NCI-H345 treated with DMSO at 0.1 percent for 48 hours (cell line): ENCODE data around the gene ABCB6.
A peak's percentile ranks its signal among the peaks of the same experiment; 100 is the strongest.
"Not testable (repeated sequence)": the region's sequence is repeated elsewhere in the genome, so short reads cannot be mapped to it uniquely, and the experiment has no call there.

Experiments used
- DNase-seq: peaks from one replicate; lab custom pipeline; 2025; ENCODE audit not compliant: unreplicated experiment; lab: John Stamatoyannopoulos, UW

The ABCB6 gene

DNA sequence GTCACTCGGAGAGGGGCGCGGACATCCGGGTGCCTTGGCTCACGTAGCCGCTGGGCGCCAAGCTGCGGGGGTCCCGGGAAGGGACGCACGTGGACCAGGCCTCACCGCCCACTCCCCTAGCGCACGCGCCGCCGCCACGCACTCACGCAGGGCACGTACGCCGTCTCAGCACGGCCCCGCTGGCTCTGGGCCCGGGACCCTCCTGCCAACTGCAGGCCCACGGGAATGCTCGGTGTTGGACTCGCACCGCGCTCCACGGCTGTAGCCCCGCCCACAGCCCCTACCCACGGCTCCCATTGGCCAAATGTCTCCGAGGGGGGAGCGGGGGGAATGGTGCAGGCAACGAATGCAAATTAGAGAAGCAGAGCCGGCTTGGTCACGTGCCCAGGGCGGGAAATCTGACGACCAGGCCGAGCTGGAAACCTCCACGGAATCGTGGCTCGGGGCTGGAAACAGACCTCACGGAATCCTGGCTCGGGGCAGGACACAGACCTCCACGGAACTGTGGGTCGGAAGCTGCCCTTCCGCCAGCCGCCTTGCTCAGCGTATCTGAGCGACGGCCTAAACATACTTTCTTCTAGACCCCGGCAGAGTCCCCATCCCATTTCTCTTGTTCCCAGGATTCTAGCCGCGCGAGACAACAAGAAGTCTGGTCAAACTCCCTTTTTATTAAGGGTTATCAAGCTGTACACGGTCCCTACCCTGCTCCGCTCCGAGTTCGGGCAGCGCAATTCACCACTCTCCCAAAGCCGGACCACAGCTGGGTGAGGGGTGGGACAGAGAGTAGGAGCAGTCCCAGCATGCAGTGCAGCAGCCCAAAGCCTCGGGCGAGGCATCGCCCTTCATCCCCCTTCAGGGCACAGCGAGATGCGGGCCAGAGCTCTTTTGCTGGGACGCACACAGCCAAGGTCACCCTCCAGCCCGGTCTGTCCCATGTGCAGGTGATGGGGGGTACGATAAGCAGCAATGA, at the start of gene ABCB6:
Gene ABCB6 (minus strand): TSS at position 227 of the 970 bp plus-strand sequence. CDS start 285 bp downstream, outside the sequence.
- peak; percentile 90 for DNase-seq

GRCh38 chr2:219268294-219268693, 49.5 kb upstream of the ABCB6 start:
- DNase-seq, result no peak

DNA sequence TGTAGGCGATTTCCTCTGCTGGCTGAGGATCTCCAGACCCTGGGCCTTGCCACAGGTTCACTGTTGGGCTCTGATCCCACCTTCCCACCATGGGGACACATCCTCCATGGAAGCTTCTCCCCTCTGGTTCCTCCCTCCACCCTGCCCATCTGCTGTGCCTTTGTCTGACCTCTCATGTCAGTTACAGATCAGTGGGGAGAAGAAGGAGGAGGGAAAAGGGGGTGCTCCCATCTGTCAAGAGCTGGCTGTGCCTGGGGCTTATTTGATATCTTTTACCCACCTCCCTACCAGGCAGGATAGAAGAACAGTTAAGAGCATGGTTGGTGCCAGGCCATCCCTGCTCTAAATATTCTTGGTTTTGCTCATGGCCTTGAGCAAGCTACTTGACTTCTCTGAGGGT, 48.1 kb upstream of the ABCB6 start:
- no peak for DNase-seq

- no peak for DNase-seq
These were observed 47.5 kb upstream of the ABCB6 start for GRCh38 chr2:219266232-219266631.

GRCh38 chr2:219261024-219261855, 42.5 kb upstream of the ABCB6 start:
- DNase-seq, result no peak

DNA sequence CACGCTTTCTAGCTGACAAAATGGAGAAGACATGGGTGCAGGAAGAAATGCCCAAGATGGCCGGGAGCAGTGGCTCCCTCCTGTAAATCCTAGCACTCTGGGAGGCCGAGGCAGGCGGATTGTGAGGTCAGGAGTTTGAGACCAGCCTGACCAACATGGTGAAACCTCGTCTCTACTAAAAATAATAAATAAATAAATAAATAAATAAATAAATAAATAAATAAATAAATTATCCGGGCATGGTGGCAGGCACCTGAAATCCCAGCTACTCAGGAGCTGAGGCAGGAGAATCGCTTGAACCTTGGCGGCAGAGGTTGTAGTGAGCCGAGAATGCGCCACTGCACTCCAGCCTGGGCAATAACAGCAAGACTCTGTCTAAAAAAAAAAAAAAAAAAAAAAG, 40.2 kb upstream of the ABCB6 start:
- not testable (repeated sequence) for DNase-seq

DNA sequence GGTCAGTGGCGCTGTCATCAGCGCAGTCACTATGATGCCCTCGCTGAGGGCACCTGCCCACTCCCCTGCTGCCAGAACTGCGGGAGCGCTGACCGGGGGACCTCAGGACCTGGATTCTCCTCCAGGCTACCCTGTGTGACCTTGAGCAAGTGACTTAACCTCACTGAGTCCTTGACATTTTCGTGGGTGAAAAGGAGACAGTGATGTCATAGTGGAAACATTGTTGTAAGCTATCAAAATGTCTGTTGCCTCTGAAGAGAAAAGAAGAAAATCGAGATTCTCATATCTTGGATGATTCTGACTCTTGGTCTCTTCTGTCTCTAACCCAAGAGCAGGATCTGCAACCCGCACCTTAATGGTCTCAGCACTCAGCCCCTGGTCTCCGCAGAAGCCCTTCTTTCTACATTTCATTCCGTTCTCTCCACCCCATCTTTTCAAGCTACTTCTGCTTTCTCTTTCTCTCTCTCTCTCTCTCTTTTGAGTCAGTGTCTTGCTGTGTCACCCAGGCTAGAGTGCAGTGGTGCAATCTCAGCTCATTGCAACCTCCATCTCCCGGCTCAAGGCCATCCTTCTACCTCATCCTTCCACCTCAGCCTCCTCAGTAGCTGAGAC, 35.9 kb upstream of the ABCB6 start:
- DNase-seq, result no peak

GRCh38 chr2:219253753-219254589, 35.2 kb upstream of the ABCB6 start, which contains the start of gene TUBA4A:
Gene TUBA4A (minus strand): TSS chr2:219253918. CDS start chr2:219253858, 60 bp downstream.
- peak; percentile 59 for DNase-seq

DNA sequence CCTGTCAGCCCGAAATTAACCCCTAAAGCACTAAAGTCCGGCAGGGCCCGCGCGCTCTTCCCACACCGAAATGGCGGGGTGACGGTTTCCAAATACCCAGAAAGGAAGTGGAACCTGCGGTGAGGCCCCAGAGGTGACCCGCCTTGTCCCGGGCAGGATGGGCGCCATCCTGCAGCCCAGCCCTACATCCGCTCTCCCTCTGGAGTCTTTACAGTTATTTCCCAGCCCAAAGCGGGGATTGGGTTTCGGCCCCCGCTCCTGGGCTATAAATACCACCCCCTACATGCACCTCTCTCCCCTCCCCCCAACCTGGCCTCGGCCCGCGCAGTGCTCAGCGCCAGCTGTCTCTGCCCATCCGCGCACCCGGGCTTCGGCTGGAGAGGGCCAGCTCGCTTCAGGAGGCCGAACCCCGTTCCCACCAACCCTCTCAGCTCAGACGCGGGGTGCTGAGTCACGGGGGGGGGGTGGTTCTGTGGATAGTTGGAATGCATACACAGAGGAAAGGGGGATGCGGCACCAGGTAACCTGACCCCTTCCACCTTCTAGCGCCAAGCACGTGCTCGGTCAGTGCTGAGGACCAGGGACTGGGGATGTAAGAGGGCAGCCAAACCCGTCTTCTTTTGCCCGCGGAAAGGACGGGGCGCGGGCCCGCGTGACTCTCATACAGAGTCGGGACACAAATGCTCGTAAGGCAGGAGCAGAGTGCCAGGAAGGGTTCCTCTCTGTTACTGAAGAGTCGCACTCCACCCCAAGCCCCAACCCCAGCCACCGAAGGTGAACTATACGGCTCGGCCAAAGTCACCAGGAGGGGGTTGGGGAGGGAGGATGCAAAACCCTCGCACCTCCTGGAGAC, 34.4 kb upstream of the ABCB6 start, which contains the start of gene TUBA4B:
Gene TUBA4B (plus strand): TSS at position 344 of the 853 bp plus-strand sequence. CDS start 165 bp downstream, at position 509.
- DNase-seq, result no peak

DNA sequence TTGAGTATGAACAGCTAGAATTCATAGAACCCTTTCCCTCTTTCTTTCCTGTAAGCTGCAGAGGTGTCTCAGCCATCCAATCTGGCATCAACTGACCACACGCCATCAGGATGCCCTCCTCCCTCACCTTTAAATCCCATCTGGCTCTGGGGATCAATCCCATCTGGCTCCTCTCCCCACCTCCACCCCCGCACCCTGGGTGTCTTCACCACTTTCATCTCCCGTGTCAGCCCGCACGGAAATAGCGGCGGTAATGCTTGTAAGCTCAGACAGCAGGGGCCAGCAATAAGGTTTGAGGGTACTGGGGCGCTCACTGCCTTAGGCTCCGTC, 33.8 kb upstream of the ABCB6 start:
- DNase-seq, result peak; percentile 44

DNA sequence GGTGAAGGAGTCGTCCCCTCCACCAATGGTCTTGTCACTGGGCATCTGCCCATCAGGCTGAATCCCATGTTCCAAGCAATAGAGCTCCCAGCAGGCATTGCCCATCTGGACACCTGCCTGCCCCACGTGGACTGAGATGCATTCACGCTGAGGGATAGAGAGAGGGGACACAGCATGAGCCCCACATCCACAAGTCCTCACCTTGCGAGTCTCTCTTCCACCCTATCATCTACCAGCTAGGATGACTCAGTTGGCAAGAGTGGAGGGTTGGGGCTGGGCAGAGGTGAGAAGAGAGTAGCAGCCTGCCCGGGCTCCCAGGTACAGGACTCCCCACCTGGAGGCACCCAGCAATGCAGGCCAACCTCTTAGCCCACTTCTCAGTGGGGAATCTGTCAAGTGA, 33.3 kb upstream of the ABCB6 start:
- DNase-seq, result peak; percentile 44

DNA sequence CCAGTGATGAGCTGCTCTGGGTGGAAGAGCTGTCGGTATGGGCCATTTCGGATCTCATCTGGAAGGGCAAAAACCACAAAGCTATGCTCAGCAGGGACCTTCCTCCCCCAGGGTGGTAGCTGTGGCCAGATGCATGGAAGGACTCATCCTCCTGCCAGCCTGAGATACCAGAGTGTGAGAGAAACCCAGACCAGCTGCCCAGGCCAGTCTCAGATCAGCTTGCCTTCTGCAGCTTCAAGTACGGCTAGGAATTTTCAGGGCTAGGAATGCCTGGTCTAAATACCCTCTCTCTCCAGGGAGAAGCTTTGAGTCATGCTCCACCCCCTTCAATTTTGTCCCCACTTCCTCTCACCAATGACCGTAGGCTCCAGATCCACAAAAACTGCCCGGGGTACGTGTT, 32.9 kb upstream of the ABCB6 start:
- DNase-seq, result no peak

- no peak for DNase-seq
These were observed 31.5 kb upstream of the ABCB6 start for GRCh38 chr2:219250049-219250781.

DNA sequence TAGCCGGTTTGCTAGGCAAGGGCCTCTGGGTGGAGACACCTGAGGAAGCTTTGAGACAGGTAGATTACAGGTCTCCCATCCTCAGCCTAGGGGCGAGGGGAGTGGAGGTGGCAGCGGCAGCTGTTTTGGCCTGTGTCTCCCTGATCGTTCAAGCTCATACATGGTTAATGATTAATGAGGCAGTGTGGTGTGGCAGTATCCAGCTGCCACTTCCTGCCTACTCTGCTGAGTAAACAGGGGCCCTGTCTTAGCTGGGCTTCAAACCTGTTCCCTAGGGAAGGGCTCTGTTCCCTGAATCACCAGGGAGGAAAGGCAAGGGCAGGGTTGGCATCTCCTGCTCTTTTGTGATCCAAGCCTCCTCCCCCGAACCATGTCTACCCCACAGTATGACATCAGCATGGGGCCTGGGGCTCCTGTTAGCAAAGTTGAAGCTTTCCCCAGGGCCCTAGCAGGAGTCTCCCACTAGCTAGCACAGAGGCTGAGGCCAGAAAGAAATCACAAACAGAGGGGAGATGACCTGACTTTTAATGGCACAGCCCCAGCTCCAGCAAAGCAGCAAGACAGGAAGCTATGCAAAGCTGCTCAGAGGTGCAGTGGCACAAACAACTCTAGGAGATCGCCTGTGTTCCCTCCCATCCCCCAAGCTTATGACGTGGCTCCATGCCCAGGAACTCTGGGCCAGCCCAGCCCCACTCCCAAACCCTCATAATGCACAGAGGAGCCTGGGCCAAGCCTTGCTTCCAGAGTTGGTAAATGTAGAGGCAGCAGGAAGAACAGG, 30.6 kb upstream of the ABCB6 start:
- DNase-seq, result peak; percentile 79

DNA sequence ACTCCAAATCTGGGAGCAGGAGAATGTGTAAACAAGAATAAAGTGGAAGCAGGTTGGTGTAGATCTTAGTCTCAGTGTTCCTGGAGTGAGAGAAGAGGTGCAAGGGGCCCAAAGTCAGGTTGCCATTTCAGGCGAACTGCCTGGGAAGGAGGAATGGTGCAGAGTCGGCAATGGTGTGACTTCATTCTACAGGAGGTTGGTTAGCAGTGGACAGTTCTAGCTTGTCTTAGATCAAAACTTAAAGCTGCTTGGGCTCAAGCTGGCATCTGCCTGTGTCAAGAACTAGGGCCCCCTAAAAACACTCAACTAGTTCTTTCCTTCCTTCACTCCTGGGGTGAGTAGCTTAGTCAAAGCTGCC, 30.1 kb upstream of the ABCB6 start:
- no peak for DNase-seq

GRCh38 chr2:219247678-219248642, 29.2 kb upstream of the ABCB6 start:
- no peak for DNase-seq

- DNase-seq, result no peak
These were observed 27.8 kb upstream of the ABCB6 start for GRCh38 chr2:219246559-219246958.
